Heart left ventricle (tissue), 16 donors: ENCODE data around the gene SRRT. TPM values are rescaled to one million over a fixed set of nuclear protein-coding genes. Genes with fewer than 3 reads are reported as not detected.
A peak's percentile ranks its signal among the peaks of the same experiment; 100 is the strongest.

Experiments used
- ATAC-seq, 4 donors: fragments of 200-7000 bp; cut with Tn5 transposase; one replicate each; pipeline ENCODE4 v1.9.1; 2020 to 2022; ENCODE audit warnings: moderate library complexity in 4 of 4, mild to moderate bottlenecking in 3 of 4, moderate number of reproducible peaks in 1 of 4
- DNase-seq, 5 donors: peaks; one replicate each; pipeline ENCODE4 v3.0.0-alpha.2; 2020
- H3K27ac ChIP-seq, 12 donors: fragments of 200-600 bp; sonication (generic) in 4 of 12; one replicate each; pipeline versions ENCODE4 v1.5.0 to v1.8.0; 2016 to 2022; ENCODE audit warnings: mild to moderate bottlenecking in 2 of 12
- H3K27me3 ChIP-seq, 9 donors: fragments of 200-600 bp; sonication (generic) in 2 of 9; one replicate each; pipeline versions ENCODE4 v1.5.1 to v1.8.0; 2016 to 2022; ENCODE audit warnings: mild to moderate bottlenecking in 3 of 9
- H3K36me3 ChIP-seq, 9 donors: fragments of 200-600 bp; sonication (generic) in 2 of 9; one replicate each; pipeline versions ENCODE4 v1.5.0 to v1.8.0; 2018 to 2022; ENCODE audit warnings: mild to moderate bottlenecking in 2 of 9
- H3K4me1 ChIP-seq, 12 donors: fragments of 200-600 bp; sonication (generic) in 4 of 12; one replicate each; pipeline versions ENCODE4 v1.5.0 to v1.8.0; 2016 to 2022; ENCODE audit warnings: mild to moderate bottlenecking in 3 of 12
- H3K4me3 ChIP-seq, 12 donors: fragments of 200-600 bp; sonication (generic) in 4 of 12; one replicate each; pipeline versions ENCODE4 v1.5.0 to v1.8.0; 2017 to 2022; ENCODE audit warnings: mild to moderate bottlenecking in 9 of 12, moderate library complexity in 4 of 12
- H3K9me3 ChIP-seq, 12 donors: fragments of 200-600 bp; sonication (generic) in 4 of 12; one replicate each; pipeline versions ENCODE4 v1.5.0 to v1.8.0; 2016 to 2022; ENCODE audit warnings: mild to moderate bottlenecking in 1 of 12
- POLR2A ChIP-seq, 2 donors: fragments of 450-650 bp; IDR thresholded peaks; one replicate each; pipeline ENCODE4 v1.6.1; 2017; ENCODE audit warnings: antibody characterized with exemption in 2 of 2, mild to moderate bottlenecking in 2 of 2, moderate library complexity in 2 of 2
- WGBS, 4 donors: extraction: QIAGEN DNeasy Blood & Tissue Kit in 2 of 4; methylation state at CpG; one replicate each; pipeline versions ENCODE4 v1.1.5 to v1.1.7; 2013 to 2018; 5-methylcytosine and 5-hydroxymethylcytosine counted together
- intact Hi-C, 10 donors: fragments of 100-400 bp; cut with DNase I; formaldehyde crosslinking; loops; one replicate each; pipeline versions ENCODE4 v1.11.1 to v1.14.2; 2022
- polyA plus RNA-seq, 2 donors: library from polyadenylated mRNA; stranded (reverse); fragments of 200-250 nt; gene quantifications; one replicate each; pipeline ENCODE4 v1.2.3, GENCODE V29; 2013
- total RNA-seq, 9 donors: library from RNA; depleted of rRNA in 2 of 9; stranded (reverse); fragments of >200 nt in 2 of 9; fragmentation: NEBNext Ultra II Directional in 3 of 9; extraction: Animal tissue kit (Norgen Biotek cat#: 25700) in 3 of 9; gene quantifications; one replicate each; pipeline versions ENCODE4 v1.1.0 to v1.2.4, GENCODE V29; 2016 to 2023
- TF ChIP-seq, protein P1 (sequence below), 12 donors: fragments of 200-600 bp; sonication (generic) in 4 of 12; IDR thresholded peaks; one replicate each; pipeline versions ENCODE4 v1.5.0 to v1.8.0; 2018 to 2022; ENCODE audit warnings: antibody characterized with exemption in 12 of 12, mild to moderate bottlenecking in 5 of 12
- donor health status: ischemic (EF 13 %, LVEDD 7.1; RV severe dilation, severe dysfunction).
- donor health status: healthy with polysubstance abuse.
- donor health status: DM: no; HTN: yes; CAD: no.
- donor health status: DM: no; HTN: no; CAD: no.
- donor health status: ischemic (EF 25% LVEDD 6.9; RV normal size, moderate dysfunction).
- donor health status: ischemic (EF 25% LVEDD 5.7; RV mildly dilated, moderate dysfunction).
- donor health status: healthy.
- donor health status: DM: yes; HTN: yes; CAD: no.
- donor health status: ischemic (EF 35%, LVEDD 5.7; RV mildly dilated, moderate dysfunction).
- donor health status: nonischemic (EF 11% LVEDD 7.7; RV severe dilation, severe dysfunction).
- donor health status: DM: yes; HTN: yes; CAD: no.
- donor health status: PGD.
- donor health status: ischemic (EF 29% LVEDD 5.4; RV normal size, mild dysfunction).
- donor health status: nonischemic (EF 23%, LVEDD 6.1; RV moderate dilation, normal function).

Gene SRRT
- total and polyA plus RNA-seq, 11 donors, result 31.0 to 62.2 (median 49.5) TPM

- intact Hi-C loops, result loop anchor here (2.0 to 10.0 kb wide), 9 partner anchors 161 to 399 kb away; no protein-coding TSS in a partner anchor
- peaks cover 21 to 68% (median 41%) of the 10 kb centered on the region in 9 donors for H3K27me3 ChIP-seq
- TF ChIP-seq POLR2A (IDR thresholded peaks at IDR 0.05), result no peak
- TF ChIP-seq, protein P1, sequence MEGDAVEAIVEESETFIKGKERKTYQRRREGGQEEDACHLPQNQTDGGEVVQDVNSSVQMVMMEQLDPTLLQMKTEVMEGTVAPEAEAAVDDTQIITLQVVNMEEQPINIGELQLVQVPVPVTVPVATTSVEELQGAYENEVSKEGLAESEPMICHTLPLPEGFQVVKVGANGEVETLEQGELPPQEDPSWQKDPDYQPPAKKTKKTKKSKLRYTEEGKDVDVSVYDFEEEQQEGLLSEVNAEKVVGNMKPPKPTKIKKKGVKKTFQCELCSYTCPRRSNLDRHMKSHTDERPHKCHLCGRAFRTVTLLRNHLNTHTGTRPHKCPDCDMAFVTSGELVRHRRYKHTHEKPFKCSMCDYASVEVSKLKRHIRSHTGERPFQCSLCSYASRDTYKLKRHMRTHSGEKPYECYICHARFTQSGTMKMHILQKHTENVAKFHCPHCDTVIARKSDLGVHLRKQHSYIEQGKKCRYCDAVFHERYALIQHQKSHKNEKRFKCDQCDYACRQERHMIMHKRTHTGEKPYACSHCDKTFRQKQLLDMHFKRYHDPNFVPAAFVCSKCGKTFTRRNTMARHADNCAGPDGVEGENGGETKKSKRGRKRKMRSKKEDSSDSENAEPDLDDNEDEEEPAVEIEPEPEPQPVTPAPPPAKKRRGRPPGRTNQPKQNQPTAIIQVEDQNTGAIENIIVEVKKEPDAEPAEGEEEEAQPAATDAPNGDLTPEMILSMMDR (IDR thresholded peaks at IDR 0.05), result no peak
- DNase-seq (peak in 2 of 5 donors; percentile 61 to 76), ATAC-seq (peak in 2 of 4 donors; percentile 25 to 39)
- H3K36me3 ChIP-seq, result no peaks in the 10 kb centered on the region
- peaks cover 2 to 32% (median 17%) of the 10 kb centered on the region in 12 donors for H3K4me1 ChIP-seq
- no peaks in the 10 kb centered on the region for H3K9me3 ChIP-seq
- 4 to 8% (median 5%) methylated on average over 24 to 53 of the region's 54 CpGs for WGBS, 4 donors
- peak overlapping the region in 4 of 12 donors; percentile 8 to 54 (median 50) for H3K27ac ChIP-seq
- peak overlapping the region; percentile 3 to 61 (median 53) for H3K4me3 ChIP-seq
Measured at GRCh38 chr7:100895956-100896731, 21.2 kb downstream of the SRRT start.

GRCh38 chr7:100896732-100897608, 22.1 kb downstream of the SRRT start:
- peak; percentile 25 to 54 (median 38) for ATAC-seq

DNA sequence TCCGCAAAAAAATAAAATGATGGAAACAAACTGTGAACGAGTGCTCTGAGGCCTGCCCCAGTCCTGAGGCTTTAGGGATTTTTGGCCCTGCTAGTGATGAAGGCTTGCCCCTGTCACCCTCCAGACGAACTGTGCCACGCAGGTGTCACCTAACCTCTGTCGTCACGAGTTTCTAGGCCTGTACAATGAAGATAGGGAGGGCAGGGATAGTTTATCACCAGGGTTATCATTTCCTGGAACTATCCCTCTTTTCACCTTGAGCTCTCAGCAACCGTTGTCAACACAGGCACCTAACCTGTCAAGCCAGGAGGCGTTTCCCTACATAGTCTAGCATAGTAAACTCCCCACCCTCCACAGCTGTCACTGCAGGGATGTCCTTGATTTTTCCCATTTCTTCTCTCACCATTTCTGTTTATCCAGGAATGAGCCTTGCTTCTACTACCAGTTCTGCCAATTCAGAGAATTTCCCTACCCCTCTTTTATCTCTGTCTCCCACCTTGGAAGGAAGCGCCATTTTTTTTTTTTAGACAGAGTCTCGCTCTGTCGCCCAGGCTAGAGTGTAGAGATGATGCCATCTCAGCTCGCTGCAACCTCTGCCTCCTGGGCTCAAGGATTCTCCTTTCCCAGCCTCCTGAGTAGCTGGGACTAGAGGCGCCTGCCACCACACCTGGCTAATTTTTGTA, 23.0 kb downstream of the SRRT start:
- intact Hi-C loops, result loop anchor here (1.0 to 10.0 kb wide), 11 partner anchors 159 to 397 kb away; no protein-coding TSS in a partner anchor
- no peaks in the 10 kb centered on the region for H3K36me3 ChIP-seq
- WGBS, 4 donors, result 57 to 66% (median 62%) methylated on average over 13 of the region's 13 CpGs
- peaks cover 2 to 31% (median 16%) of the 10 kb centered on the region in 12 donors for H3K4me1 ChIP-seq
- DNase-seq (peak in 1 of 5 donors; percentile 0), ATAC-seq (no peak)
- peaks cover 21 to 84% (median 43%) of the 10 kb centered on the region in 9 donors for H3K27me3 ChIP-seq
- H3K9me3 ChIP-seq, result no peaks in the 10 kb centered on the region
- TF ChIP-seq POLR2A (IDR thresholded peaks at IDR 0.05), result no peak
- TF ChIP-seq, protein P1 (IDR thresholded peaks at IDR 0.05), result no peak
- H3K4me3 ChIP-seq, result no peak overlapping the region
- no peak overlapping the region for H3K27ac ChIP-seq

More at GRCh38 chr7:100896732-100897608, 22.1 kb downstream of the SRRT start:
- DNase-seq, result peak in 3 of 5 donors; percentile 56 to 75 (median 64)
- TF ChIP-seq POLR2A (IDR thresholded peaks at IDR 0.05), result no peak
- TF ChIP-seq, protein P1 (IDR thresholded peaks at IDR 0.05), result peak; percentile 54 to 85 (median 76)
- Histone ChIP-seq H3K4me1 (peaks cover 2 to 31% (median 16%) of the 10 kb centered on the region in 12 donors), H3K4me3 (peak overlapping the region in 11 of 12 donors; percentile 11 to 61 (median 54)), H3K36me3 (no peaks in the 10 kb centered on the region), H3K27ac (peak overlapping the region in 2 of 12 donors; percentile 47 to 52), H3K27me3 (peaks cover 21 to 76% (median 43%) of the 10 kb centered on the region in 9 donors), H3K9me3 (no peaks in the 10 kb centered on the region)
- 2 to 4% (median 2%) methylated on average over 13 to 95 of the region's 95 CpGs for WGBS, 4 donors
- intact Hi-C loops, result loop anchor here (1.0 to 10.0 kb wide), 11 partner anchors 160 to 398 kb away; no protein-coding TSS in a partner anchor
